ENCODE results near the gene SMOC2. TPM values are rescaled to one million over a fixed set of nuclear protein-coding genes. Genes with fewer than 3 reads are reported as not detected.

SMOC2 gene
- polyA plus RNA-seq, 1 donor (not counting 4 experiments of a cell fraction or from before 2014, with no cell fraction given): 1.1 TPM

DNA sequence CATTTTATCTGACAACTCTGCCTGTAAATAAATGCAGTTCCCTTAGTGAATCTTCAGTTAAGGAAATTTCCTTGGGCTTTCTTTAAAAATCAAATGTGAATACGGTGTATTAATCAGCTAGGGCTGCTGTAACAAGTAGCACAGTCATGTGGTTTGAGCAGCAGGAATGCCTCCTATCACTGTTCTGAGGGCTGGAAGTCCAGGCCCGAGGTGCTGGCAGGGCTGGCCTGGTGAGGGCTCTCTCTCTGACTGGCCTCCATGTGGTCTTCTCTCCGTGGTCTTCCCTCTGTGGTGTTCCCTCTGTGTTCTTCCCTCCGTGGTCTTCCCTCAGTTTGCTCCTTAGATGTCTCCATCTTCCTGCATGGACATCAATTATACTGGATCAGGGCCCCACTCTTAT, 124.1 kb downstream of the SMOC2 start:
- Histone ChIP-seq H3K79me2 (ENCODE audit: control insufficient read depth, insufficient read depth, low read length) (no peaks in the 10 kb centered on the region), H2AFZ (ENCODE audit: control insufficient read depth, low read length) (no peak overlapping the region), H3K36me3 (ENCODE audit: control insufficient read depth in 2 of 2, extremely low read depth in 1 of 2, insufficient read depth in 2 of 2, low read length in 2 of 2) (no peaks in the 10 kb centered on the region), H3K9me3 (ENCODE audit: control insufficient read depth, low read depth, low read length) (peaks cover 5% of the 10 kb centered on the region), H3K27ac (ENCODE audit: control insufficient read depth, insufficient read depth, low read length) (no peak overlapping the region), H4K20me1 (ENCODE audit: control insufficient read depth, extremely low read depth, insufficient read depth, low read length) (no peaks in the 10 kb centered on the region), H3K4me1 (ENCODE audit: control insufficient read depth, extremely low read depth, insufficient read depth, low read length) (no peaks in the 10 kb centered on the region), H3K4me3 (ENCODE audit: control insufficient read depth in 2 of 3, extremely low read depth in 1 of 3, insufficient read depth in 2 of 3, low read depth in 1 of 3, low read length in 3 of 3) (no peak overlapping the region), H3K9me1 (ENCODE audit: control insufficient read depth, extremely low read depth, insufficient read depth, low read length) (no peaks in the 10 kb centered on the region), H3K4me2 (ENCODE audit: control insufficient read depth, extremely low read depth, insufficient read depth, low read depth, low read length) (no peak overlapping the region), H3K27me3 (ENCODE audit: control insufficient read depth, extremely low read depth, insufficient read depth, low read length) (no peaks in the 10 kb centered on the region), H3K9ac (ENCODE audit: control insufficient read depth, extremely low read depth, insufficient read depth, low read length) (no peak overlapping the region)
- TF ChIP-seq, protein P1, sequence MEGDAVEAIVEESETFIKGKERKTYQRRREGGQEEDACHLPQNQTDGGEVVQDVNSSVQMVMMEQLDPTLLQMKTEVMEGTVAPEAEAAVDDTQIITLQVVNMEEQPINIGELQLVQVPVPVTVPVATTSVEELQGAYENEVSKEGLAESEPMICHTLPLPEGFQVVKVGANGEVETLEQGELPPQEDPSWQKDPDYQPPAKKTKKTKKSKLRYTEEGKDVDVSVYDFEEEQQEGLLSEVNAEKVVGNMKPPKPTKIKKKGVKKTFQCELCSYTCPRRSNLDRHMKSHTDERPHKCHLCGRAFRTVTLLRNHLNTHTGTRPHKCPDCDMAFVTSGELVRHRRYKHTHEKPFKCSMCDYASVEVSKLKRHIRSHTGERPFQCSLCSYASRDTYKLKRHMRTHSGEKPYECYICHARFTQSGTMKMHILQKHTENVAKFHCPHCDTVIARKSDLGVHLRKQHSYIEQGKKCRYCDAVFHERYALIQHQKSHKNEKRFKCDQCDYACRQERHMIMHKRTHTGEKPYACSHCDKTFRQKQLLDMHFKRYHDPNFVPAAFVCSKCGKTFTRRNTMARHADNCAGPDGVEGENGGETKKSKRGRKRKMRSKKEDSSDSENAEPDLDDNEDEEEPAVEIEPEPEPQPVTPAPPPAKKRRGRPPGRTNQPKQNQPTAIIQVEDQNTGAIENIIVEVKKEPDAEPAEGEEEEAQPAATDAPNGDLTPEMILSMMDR (optimal IDR thresholded peaks at IDR 0.05 in 1 of 3, IDR thresholded peaks at IDR 0.05 in 1 of 3, conservative IDR thresholded peaks at IDR 0.05 in 1 of 3; ENCODE audit: extremely low read depth in 1 of 3, insufficient read depth in 2 of 3, low read length in 3 of 3): no peak
- TF ChIP-seq EZH2 (IDR thresholded peaks at IDR 0.05; ENCODE audit: low read length): no peak
- FAIRE-seq: no peak
- dilution Hi-C loops (cut with MboI; ENCODE audit: extremely low pct_ligation_motif_present, low sequenced_read_pairs): no loop called here
- no peak for DNase-seq (ENCODE audit: low read depth, low spot score)

DNA sequence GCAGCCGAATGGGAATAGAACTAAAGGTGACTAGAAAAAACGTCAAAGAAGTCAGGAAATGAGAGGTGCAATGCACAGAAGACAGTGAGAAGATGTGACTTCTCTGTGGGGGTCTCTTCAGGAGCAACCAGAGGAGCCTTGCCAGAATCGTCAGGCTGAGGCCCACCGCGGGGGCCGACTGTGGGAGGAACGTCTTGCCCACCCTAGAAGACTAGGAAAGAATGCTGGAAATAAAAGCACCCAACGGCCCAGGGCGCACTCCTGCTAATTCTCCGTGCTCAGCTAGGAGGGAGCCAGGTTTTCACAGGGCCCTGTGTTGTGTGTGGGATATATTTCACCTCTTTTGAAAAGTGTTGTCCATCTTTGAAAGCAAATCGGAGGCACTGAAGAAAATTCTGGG, 129.2 kb downstream of the SMOC2 start:
- no peak for TF ChIP-seq EZH2 (IDR thresholded peaks at IDR 0.05; ENCODE audit: low read length)
- TF ChIP-seq, protein P1 (optimal IDR thresholded peaks at IDR 0.05 in 1 of 3, IDR thresholded peaks at IDR 0.05 in 1 of 3, conservative IDR thresholded peaks at IDR 0.05 in 1 of 3; ENCODE audit: extremely low read depth in 1 of 3, insufficient read depth in 2 of 3, low read length in 3 of 3): no peak
- DNase-seq (ENCODE audit: low read depth, low spot score) (no peak), FAIRE-seq (no peak)
- H3K4me1 ChIP-seq (ENCODE audit: control insufficient read depth, extremely low read depth, insufficient read depth, low read length): no peaks in the 10 kb centered on the region
- H4K20me1 ChIP-seq (ENCODE audit: control insufficient read depth, extremely low read depth, insufficient read depth, low read length): no peaks in the 10 kb centered on the region
- no peak overlapping the region for H3K4me2 ChIP-seq (ENCODE audit: control insufficient read depth, extremely low read depth, insufficient read depth, low read depth, low read length)
- no peaks in the 10 kb centered on the region for H3K27me3 ChIP-seq (ENCODE audit: control insufficient read depth, extremely low read depth, insufficient read depth, low read length)
- no peak overlapping the region for H3K9ac ChIP-seq (ENCODE audit: control insufficient read depth, extremely low read depth, insufficient read depth, low read length)
- no peaks in the 10 kb centered on the region for H3K36me3 ChIP-seq (ENCODE audit: control insufficient read depth in 2 of 2, extremely low read depth in 1 of 2, insufficient read depth in 2 of 2, low read length in 2 of 2)
- H3K9me1 ChIP-seq (ENCODE audit: control insufficient read depth, extremely low read depth, insufficient read depth, low read length): no peaks in the 10 kb centered on the region
- dilution Hi-C loops (cut with MboI; ENCODE audit: extremely low pct_ligation_motif_present, low sequenced_read_pairs): no loop called here
- no peak overlapping the region for H3K27ac ChIP-seq (ENCODE audit: control insufficient read depth, insufficient read depth, low read length)
- no peak overlapping the region for H2AFZ ChIP-seq (ENCODE audit: control insufficient read depth, low read length)
- H3K9me3 ChIP-seq (ENCODE audit: control insufficient read depth, low read depth, low read length): no peaks in the 10 kb centered on the region
- no peak overlapping the region for H3K4me3 ChIP-seq (ENCODE audit: control insufficient read depth in 2 of 3, extremely low read depth in 1 of 3, insufficient read depth in 2 of 3, low read depth in 1 of 3, low read length in 3 of 3)
- no peaks in the 10 kb centered on the region for H3K79me2 ChIP-seq (ENCODE audit: control insufficient read depth, insufficient read depth, low read length)
